HG02885 (cell line): ENCODE measurements around the gene RNASET2.

Source experiments
- ATAC-seq: cut with Tn5 transposase; IDR thresholded peaks from one replicate; pipeline ENCODE4 v1.9.1; 2021; ENCODE audit warnings: mild to moderate bottlenecking; ENCODE audit not compliant: unreplicated experiment, poor library complexity

Gene RNASET2

DNA sequence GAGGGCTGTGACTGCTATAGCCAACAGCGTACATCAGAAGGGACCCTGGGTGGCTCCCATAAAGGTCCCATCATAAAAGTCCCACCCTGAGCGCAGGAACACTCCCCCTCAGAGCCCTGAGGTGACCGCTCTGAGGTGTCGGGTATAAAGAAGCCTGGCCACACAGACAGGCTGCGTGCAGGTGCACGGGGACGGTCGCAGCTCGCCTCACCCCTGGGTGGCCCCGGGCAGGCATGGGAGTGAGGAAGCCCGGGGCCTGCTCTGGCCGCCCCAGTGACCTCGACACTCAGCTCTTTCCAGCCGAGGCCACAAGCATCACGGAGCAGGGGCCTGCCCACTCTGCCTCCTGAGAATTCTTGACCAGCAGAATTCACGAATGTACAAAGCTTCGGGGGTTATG lies 14.4 kb upstream of the RNASET2 start:
- ATAC-seq: no peak

DNA sequence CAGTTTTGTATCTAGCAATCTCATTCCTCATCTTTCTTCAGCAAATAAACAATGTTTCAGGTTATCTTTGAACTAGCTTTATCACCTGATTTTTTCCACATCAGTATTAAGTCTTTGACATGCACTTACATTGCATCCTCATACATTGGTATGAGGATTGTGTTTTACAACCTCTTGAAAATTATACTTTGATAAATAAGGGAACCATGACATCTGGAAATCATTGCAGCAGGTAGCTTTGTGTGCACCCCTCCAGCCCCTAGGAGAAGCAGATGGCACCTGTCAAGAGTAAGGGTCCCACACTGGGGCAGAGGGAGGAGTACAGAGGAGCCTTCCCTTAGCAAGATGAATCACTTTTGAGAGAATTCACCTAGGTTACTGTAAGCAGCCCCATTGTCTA lies 13.7 kb upstream of the RNASET2 start:
- no peak for ATAC-seq

DNA sequence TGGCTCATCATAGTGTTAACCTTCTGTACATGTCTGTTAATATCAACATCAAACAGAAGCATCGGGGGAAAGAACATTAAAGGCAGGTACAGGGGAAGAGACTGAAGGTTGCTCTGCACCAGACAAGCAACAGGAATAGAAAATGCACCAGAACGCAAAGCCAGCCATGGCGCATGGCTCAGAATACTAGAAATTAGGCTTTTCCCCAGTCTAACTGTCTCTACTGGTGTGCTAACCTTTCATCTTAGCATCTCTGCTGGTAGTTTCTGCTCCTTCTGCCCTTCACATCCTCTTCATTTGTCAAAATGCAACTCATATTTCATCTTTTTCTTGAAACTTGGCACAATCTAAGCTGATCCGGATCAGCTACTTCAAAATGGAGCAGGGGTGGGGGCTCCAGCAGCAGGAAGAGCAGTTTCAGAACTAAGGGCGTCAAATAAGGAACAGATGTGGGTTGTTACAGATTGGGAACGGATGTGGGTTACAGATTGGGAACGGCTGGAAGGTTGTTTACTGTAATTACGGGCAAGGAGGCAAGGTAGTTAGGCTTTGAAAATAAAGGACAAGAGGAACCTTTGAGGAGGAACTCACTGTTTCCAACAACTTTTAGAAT lies 13.1 kb upstream of the RNASET2 start:
- ATAC-seq: no peak

DNA sequence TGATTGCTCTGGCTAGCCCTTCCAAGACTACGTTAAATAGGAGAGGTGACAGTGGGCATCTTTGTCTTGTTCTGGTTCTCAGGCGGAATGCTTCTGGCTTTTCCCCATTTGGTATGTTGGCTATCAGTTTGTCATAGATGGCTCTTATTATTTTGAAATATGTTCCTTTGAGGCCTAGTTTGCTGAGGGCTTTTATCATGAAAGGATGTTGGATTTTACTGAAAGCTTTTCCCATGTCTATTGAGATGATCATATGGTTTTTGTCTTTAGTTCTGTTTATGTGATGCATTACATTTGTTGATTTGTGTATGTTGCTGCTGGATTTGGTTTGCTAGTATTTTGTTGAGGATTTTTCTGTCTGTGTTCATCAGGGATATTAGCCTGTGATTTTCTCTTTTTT lies 9.9 kb upstream of the RNASET2 start:
- ATAC-seq: no peak

DNA sequence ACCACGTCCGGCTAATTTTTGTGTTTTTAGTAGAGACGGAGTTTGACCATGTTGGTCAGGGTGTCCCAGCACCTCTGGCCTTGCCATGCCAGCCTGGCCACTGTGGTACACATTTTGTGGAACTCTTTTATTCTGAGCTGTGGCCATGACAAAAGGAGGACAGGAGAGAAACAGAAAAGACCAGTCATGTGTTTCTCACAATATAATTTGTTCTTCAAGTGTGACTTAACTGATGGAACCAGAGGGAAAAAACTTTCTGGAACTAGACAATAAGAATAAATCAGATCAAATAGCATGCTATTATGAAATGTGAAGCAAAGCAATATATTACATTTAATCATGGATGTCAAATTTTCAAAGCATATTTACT lies 4.2 kb upstream of the RNASET2 start:
- no peak for ATAC-seq

DNA sequence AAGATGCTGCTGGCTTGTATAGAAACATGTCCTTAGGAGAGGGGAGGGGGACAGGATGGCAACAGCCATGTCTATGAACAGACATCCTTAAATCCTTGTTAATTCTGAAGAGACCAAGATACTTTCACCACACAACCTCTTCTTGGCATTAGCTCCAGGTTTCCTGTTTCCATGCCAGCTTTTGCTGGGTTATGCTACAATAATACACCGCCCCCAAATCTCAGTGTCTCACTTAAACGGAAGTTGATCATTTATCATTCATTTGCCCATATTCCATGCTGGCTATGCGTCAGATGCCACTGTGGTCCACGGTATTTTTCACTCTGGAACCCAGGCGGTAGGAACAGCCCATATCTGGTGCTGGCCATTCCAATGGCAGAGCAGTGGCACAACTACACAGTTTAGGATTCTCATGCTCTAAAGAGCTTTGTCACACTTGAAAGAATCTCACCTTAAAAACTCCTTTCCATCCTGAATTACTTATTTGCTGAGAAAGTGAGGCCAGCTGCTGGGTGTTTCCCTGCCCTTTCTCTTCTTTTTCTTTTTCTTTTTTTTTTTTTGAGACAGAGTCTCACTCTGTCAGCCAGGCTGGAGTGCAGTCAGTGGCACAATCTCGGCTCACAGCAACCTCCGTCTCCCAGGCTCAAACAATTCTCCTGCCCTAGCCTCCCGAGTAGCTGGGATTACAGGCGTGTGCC lies 3.7 kb upstream of the RNASET2 start:
- ATAC-seq: no peak

DNA sequence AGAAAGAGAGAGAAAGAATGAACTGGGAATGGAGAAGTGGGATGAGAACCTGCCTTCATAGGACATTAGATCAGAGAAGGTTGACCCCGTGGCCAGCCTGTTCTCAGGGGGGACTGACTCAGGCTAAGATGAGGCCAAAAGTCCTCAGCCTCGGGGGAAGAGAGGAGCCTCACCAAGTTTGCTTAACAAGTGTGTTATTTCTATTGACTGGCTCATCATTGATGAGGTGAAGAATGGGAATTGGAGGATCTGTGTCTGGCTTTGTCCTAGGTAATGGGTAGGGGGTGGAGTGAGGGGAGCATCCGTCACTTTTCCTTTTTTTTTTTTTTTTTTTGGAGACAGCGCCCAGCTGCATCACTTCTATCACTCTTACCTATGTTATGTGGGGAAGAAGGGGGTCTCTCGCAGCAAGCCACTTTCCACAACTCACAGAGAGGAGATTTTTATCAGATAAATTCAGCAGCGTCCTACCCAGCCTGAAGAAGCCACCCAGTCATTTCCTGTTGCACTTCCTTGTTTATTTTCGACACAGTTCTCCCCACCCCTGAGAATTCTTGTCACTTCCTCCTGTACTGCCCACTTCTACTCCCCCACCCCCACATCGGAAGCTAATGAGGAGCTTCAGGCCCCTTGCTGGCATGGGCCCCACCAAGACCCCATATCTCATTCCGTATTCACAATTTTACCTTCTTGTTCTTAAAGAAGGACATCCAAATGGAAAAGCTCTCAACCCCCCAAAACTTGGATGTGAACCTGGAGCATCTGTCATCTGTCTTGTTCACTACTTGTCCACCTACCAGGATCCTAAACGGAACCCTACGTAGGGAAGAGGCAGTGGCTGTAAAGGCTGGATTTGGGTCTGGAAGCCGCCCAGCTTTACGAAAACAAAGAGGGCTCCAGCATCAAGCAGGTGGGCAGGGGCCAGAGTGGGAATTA lies 2.8 kb upstream of the RNASET2 start:
- ATAC-seq: no peak

DNA sequence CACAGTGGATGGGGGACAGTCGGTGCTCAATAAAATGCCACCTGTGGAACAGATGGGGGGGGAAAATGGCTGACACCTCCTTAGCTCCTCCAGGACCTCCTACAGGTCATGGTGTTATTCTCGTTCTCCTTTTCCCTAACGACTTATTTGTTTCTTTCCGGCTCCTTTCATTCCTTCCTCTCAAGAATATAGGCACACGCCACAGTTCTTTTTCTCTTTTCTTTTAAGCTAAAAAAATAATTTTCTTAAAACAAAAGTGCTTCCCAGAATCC lies 1.4 kb upstream of the RNASET2 start:
- ATAC-seq: no peak

DNA sequence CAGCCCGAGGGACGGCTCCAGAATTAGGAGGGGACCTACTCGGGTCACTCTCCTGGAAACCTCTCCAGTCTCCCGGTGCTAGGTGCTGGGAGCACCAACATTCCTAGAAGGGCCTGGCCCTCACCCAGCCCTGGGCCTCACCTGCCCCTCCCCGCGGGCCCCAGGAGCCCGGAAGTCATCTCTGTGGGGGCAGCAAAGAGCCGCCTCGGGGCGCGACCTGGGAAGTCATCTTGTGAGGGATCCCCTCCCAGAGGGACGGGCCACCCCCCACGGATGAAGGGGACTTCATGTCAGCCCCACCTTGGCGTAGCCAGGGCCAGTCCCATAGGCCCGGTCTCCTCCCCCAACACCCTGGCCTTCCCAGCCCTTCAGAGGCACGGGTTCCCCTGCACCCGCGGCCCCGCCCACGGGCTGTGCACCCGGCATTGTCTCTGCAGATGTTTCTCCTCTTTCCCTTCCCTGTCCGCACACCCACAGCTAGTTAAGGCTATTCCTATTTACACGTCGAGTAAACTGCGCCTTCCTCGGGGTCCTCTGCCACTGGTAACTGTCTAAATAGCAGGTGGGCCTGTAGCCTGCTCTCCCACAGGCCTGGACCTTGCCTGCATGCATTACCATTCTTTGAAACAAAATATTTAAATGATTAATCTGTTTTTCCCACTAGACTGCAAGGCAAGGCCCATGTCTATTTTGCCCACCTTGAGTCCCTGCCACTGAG lies 896 bp upstream of the RNASET2 start:
- peak; percentile 44 for ATAC-seq

DNA sequence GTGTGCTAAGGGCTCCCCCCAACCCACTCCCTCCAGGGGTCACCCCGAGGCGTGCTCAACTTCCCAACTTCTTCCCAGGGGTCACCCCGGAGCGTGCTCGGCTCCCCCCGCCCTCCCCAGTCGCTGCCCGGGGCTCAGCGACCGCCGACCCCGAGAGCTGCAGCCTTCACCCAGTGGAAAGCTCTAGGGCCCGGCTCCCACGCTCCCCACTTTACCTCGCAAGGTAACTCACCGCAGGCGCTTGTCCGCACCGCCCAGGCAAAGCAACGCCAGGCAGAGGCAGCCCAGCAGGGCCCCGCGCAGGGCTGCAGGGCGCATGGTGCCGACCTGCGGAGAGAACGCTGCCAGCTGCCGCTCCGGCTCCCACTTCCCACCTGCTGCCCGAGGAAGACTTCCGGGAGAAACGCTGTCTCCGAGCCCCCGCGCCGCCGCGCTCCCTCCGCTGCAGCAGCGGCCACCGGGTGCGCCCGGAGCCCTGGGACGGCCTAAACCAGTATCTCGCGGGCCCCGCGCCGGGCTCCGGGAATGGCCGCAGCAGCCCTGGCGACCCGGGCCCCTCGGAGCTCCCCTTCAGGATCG lies 396 bp downstream of the RNASET2 start:
- ATAC-seq: peak; percentile 0

DNA sequence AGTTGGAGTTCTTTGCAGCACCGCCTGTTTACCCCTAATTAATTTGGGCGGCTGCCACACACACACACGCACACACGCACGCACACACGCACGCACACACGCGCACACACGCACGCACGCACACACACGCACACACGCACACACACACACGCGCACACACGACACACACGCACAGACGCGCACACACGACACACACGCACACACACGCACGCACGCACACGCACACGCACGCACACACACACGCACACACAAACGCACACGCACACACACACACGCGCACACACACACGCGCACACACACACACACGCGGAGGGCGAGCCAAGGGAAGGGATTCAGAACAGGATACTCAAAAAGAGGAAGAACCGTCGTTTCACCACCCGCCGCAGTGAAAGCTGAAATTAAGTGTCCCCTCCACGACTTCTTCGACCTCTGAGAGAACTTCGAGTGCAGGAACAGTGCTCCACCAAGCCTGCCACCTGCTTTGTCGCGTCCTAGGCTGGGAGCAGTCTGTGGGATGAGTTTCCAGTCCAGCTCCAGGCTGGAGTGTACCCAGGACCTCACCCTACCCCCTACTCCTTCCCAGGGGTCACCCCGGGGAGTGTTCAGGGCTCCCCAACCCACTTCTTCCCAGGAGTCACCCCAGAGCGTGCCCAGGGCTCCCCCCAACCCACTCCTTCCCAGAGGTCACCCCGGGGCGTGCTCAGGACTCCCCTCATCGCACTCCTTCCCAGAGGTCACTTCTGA lies 1.1 kb downstream of the RNASET2 start:
- no peak for ATAC-seq

DNA sequence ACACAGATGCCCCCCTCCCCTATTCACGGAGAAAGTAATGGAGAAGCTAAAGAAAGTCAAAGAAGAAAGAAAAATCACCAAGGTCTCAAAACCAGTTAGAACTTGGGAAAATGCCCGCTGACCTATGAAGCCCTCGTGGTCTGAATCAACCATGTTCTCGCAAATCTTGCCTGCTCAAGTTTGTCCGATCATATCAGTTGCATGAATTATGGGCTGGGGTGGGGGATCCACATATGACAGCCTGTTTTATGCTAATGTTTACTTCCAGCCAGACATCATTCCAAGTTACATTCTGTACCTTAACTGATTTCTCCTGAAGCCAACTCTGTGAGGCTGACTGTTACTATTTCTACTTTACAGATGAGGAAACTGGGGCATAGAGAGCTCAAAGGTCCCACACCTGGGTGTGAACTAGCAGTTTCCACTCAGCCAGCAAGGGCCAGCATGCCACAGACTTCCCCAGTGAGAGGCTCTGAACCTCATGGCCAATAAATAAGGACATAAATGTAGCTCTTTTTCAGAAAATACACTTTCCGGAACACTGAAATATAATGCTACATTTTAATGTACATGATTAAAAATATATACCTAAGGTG lies 2.1 kb downstream of the RNASET2 start:
- ATAC-seq: no peak

DNA sequence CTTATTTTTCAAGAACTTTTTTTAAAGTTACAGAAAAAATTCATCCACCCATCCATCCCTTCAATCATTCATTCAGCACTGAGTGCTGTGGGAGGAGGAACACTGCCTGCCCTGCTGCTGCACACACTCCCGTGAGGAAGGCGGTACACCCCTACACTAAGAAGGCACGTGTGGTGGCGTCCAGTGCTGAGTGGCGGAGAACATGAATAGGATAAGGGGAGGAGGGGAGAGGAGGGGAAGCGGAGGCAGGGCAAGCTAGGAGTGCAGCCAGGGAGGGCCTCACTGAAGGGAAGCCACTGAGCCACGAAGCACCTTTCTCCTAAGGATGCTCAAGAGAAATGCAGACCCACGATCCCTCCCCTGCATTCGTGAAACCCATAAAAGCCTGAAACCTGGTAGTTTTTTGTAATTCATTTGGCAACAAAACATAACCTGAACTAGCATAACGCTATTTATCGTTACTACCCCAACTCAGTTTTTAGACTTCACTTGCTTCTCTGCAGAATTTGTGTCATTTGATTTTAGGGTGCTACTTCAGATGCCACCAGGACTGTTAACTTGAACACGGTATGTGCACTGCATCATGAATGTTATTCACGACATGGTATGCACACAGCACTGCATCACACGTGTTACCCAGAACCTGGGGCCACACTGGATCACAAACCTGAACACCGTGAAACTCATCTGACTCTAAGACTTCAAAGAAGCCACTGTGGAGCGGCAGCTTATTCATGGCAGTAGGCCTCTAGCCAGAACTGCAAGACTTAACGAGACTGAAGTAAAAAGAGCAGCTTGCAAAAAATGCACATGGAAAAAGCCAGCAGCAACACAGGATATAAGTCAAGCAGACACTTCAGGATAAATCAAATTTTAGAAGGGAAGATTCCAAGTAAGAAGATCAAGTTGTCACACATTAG lies 3.5 kb downstream of the RNASET2 start:
- ATAC-seq: no peak

DNA sequence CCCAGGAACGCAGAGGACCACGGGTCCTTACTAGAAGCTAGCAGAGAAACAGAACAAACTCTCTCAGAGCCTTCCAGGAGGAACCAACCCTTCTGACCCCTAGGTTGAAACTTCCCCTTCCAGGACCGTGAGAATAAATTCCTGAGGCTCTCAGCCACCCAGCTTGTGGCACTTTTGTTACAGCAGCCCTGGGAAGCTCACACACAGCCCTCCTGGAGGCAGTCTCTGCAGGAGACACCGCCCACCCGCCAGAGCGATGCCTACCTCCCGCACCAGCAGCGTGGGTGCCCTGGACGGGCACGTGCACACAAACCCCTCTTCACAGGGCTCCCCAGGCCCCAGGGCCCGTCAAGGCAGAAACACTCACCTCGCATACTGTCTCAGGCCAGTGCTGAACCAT lies 4.2 kb downstream of the RNASET2 start:
- ATAC-seq: no peak

DNA sequence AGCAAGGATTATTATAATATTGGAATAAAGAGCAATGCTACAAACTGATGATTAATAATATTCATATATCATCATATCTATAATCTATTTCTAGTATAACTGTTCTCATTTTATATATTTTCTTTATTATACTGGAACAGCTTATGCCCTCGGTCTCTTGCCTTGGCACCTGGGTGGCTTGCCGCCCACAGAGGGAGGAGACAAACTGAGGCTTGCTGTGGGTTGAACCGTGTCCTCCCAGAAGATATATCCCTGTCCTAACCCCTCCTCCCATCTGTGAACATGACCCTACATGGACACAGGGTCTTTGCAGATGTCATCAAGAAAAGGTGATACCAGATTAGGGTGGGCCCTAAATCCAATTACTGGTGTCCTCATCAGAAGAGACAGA lies 4.7 kb downstream of the RNASET2 start:
- no peak for ATAC-seq

DNA sequence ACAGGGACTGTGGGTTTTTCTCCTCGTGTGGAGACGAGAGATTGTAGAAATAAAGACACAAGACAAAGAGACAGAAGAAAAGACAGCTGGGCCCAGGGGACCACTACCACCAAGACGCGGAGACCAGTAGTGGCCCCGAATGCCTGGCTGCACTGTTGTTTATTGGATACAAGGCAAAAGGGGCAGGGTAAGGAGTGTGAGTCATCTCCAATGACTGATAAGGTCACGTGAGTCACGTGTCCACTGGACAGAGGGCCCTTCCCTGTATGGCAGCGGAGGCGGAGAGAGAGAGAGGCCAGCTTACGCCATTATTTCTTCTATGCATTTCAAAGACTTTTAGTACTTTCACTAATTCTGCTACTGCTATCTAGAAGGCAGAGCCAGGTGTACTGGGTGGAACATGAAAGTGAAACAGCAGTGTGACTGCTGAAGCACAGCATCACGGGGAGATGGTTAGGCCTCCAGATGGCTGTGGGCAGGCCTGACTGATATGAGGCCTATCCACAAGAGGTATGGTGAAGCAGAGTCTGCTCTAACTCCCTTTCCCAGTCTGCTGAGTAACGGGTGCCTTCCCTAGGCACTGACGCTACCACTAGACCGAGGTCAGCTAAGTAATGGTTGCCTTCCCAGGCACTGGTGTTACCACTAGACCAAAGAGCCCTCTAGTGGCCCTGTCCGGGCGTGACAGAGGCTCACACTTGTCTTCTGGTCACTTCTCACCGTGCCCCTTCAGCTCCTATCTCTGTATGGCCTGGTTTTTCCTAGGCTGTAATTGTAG lies 5.3 kb downstream of the RNASET2 start:
- peak; percentile 89 for ATAC-seq

DNA sequence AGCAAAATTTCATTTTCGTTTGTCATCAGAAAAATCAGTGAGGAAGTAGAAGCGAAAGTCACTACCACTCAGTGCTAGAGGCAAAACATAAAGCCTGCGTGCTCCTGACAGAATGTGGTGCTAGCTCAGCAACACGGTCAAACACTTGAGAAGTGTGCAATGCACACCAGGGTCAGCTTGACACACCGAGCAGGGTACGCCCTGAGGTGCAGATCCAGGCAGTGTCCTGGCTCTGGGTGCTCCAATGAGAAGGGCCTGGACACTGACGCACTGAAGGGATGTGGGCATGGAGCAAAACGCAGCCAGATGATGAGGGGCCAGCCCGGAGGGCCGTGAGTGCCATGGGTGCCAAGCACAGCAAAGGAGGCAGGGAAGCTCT lies 5.9 kb downstream of the RNASET2 start:
- peak; percentile 43 for ATAC-seq
